OCI-LY3 (cell line): ENCODE measurements around the gene MAP3K4.

Experiments
- CTCF ChIP-seq: fragments of 200-600, 300-600 bp; sonication (generic); IDR thresholded peaks from 2 replicates; pipeline ENCODE4 v1.5.1; 2014; ENCODE audit warnings: antibody characterized with exemption, low read length, low read depth
- EZH2phosphoT487 ChIP-seq: fragments of 200-600 bp; shearing (Covaris generic); IDR thresholded peaks from 2 replicates; pipeline ENCODE4 v1.6.1; 2018; ENCODE audit warnings: antibody characterized with exemption, mixed run types, low read depth

DNA sequence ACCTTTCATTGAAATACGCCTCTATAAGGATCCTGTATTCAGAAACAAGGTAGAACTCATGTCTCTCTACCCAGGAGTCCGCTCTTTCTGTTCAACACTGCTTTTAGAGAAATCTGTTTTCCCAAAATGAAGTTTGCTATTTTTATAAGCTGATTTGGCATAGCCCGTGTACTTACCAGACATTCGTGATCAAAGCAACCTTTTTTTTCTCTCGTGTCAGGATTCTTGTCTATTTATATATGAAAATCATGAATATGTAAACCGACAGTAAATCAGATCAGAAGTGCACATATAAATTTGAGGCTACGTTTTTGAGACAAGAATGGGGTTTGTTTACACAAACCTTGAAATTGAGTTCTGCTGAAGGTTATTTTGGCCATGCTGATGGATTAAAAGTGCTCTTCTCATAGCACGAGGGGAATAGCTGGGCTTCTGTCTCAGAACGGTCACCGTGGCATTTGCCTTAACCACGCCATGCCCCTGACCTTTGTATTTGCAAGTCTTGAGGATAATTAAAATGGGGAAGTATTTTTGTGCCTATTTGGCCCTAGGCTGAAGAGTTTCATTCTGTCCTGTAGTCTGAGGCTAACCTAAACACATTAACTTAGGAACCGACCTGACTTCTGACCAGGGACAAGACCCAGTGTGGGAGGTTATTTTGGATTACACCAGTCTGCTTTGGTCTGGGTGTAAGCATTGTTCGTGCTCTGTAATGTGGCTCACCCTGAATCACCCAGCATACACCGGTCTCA, 118.6 kb downstream of the MAP3K4 start:
- TF ChIP-seq CTCF (no peak), EZH2phosphoT487 (no peak)
